ENCODE results near the gene IPCEF1.

The IPCEF1 gene

DNA sequence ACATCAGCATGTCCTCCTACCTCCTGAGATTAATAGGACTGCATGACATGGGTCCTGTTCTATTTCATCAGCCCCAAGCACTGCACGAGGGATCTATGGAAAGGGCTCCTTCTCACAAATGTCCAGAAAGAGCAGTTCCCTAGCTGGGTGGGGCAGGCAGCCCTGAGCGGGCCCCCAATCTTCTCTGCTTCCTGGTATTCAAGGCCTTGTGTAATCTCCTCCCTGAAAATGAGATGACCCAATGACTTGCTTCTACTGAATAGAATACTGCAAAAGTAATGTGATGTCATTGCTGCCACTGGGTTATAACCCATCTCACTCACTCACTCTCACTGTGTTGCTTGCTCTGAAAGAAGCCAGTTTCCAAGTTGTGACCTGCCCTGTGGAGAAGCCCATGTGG lies 191.1 kb downstream of the IPCEF1 start:
- Histone ChIP-seq H3K9ac (ENCODE audit: insufficient read length) (no peak overlapping the region), H3K36me3 (ENCODE audit: insufficient read depth, low read length) (no peaks in the 10 kb centered on the region), H3K27ac (no peak overlapping the region), H3K4me3 (no peak overlapping the region), H3K9me3 (ENCODE audit: low read depth, low read length) (no peaks in the 10 kb centered on the region)
- no peak for TF ChIP-seq FOXP2 (optimal IDR thresholded peaks at IDR 0.05; ENCODE audit: control extremely low read depth, extremely low read length, insufficient read depth)
- TF ChIP-seq EZH2 (IDR thresholded peaks at IDR 0.05) = no peak
- TF ChIP-seq POLR2AphosphoS5 (IDR thresholded peaks at IDR 0.05; ENCODE audit: borderline replicate concordance, low read depth, low read length) = no peak
- no peak for DNase-seq (ENCODE audit: low read depth, low spot score)

- H3K9me3 ChIP-seq (ENCODE audit: low read depth, low read length) = no peaks in the 10 kb centered on the region
- H3K36me3 ChIP-seq (ENCODE audit: insufficient read depth, low read length) = no peaks in the 10 kb centered on the region
- DNase-seq (ENCODE audit: low read depth, low spot score) = no peak
- no peak overlapping the region for H3K4me3 ChIP-seq
- TF ChIP-seq FOXP2 (optimal IDR thresholded peaks at IDR 0.05; ENCODE audit: control extremely low read depth, extremely low read length, insufficient read depth) (no peak), EZH2 (IDR thresholded peaks at IDR 0.05) (no peak), POLR2AphosphoS5 (IDR thresholded peaks at IDR 0.05; ENCODE audit: borderline replicate concordance, low read depth, low read length) (no peak)
- no peak overlapping the region for H3K9ac ChIP-seq (ENCODE audit: insufficient read length)
- no peak overlapping the region for H3K27ac ChIP-seq
Observed at GRCh38 chr6:154164397-154164796, 192.2 kb downstream of the IPCEF1 start.

DNA sequence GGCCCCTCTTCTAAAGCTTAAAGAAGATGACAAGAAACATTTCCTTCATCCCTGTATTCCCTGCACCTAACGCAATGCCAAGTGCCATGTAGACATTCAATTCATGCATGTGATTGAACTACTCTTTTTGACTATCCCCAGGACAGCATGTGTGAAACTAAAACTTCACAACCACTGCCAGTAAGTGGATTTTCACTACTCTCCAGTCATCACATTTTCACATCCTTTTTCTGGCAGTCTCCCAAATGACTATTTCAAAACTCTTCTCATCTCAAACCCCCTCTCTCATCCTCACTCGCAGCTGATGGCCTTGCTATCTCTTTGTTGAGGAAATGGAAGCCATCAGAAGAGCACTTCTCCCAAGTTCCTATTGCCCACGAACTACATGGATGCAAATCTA lies 194.9 kb downstream of the IPCEF1 start:
- no peaks in the 10 kb centered on the region for H3K9me3 ChIP-seq (ENCODE audit: low read depth, low read length)
- H3K36me3 ChIP-seq (ENCODE audit: insufficient read depth, low read length) = no peaks in the 10 kb centered on the region
- H3K4me3 ChIP-seq = no peak overlapping the region
- no peak overlapping the region for H3K27ac ChIP-seq
- H3K9ac ChIP-seq (ENCODE audit: insufficient read length) = no peak overlapping the region
- DNase-seq (ENCODE audit: low read depth, low spot score) = no peak
- TF ChIP-seq EZH2 (IDR thresholded peaks at IDR 0.05) (no peak), FOXP2 (optimal IDR thresholded peaks at IDR 0.05; ENCODE audit: control extremely low read depth, extremely low read length, insufficient read depth) (no peak), POLR2AphosphoS5 (IDR thresholded peaks at IDR 0.05; ENCODE audit: borderline replicate concordance, low read depth, low read length) (no peak)

DNA sequence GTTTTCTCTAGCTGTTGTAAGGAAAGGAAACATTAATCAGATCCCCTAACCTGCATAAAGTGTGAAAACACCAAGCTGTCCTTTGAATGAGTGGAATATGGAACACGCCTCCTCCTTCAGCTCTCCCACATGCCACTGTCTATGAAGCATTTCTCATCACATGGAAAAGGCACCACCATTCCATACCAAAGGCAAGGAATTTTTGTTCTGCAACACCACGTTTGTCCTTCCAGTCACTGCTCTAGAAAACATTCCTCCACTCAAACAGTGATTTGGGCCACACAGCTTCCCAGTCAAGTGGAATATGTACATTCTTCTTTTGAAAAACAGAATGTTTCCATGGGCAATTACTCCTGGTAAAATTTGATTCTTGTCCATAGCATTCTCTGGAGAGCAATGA lies 197.5 kb downstream of the IPCEF1 start:
- Histone ChIP-seq H3K27ac (no peak overlapping the region), H3K36me3 (ENCODE audit: insufficient read depth, low read length) (no peaks in the 10 kb centered on the region), H3K4me3 (no peak overlapping the region), H3K9me3 (ENCODE audit: low read depth, low read length) (no peaks in the 10 kb centered on the region), H3K9ac (ENCODE audit: insufficient read length) (no peak overlapping the region)
- no peak for DNase-seq (ENCODE audit: low read depth, low spot score)
- TF ChIP-seq EZH2 (IDR thresholded peaks at IDR 0.05) (no peak), POLR2AphosphoS5 (IDR thresholded peaks at IDR 0.05; ENCODE audit: borderline replicate concordance, low read depth, low read length) (no peak), FOXP2 (optimal IDR thresholded peaks at IDR 0.05; ENCODE audit: control extremely low read depth, extremely low read length, insufficient read depth) (no peak)

DNA sequence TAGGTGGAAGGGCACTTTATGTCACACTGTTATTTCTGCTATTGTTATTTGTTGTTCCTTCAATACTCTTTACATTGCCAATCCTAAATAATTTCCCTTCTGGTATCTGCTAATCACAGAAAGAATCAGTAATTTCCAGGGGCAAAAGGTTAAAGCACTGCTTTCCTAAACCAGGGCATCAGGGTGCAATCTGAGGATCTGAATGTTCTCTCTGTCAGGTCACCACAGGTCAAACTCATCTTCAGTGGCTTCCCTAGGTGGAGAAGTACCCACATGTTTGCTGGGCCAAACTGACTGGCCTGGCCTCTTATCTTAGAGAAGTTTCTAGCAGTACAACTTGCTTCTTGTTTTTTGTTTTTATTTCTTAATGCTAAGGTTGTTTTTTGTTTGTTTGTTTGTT lies 198.9 kb downstream of the IPCEF1 start:
- Histone ChIP-seq H3K4me3 (no peak overlapping the region), H3K36me3 (ENCODE audit: insufficient read depth, low read length) (no peaks in the 10 kb centered on the region), H3K27ac (no peak overlapping the region), H3K9ac (ENCODE audit: insufficient read length) (no peak overlapping the region), H3K9me3 (ENCODE audit: low read depth, low read length) (no peaks in the 10 kb centered on the region)
- no peak for TF ChIP-seq FOXP2 (optimal IDR thresholded peaks at IDR 0.05; ENCODE audit: control extremely low read depth, extremely low read length, insufficient read depth)
- TF ChIP-seq POLR2AphosphoS5 (IDR thresholded peaks at IDR 0.05; ENCODE audit: borderline replicate concordance, low read depth, low read length) = no peak
- no peak for TF ChIP-seq EZH2 (IDR thresholded peaks at IDR 0.05)
- no peak for DNase-seq (ENCODE audit: low read depth, low spot score)

DNA sequence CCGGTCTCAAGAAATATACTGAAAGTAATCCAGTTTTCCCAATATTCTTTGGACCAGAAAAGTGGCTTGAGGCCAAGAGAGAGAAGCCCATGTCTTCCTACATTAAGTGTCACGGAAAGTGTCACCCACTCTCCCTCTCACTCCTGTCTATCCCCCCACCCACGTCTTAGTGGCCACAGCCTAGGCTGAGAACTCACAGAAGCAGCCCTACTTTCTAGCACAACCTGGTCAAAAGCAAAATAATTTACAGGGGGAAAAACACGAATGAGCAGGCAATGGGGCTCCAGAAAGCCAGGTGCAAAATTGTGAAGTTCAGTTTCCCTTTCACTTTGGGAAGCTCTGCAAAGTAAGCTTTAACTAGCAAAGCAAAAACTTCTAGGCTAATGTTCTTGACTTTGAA lies 199.5 kb downstream of the IPCEF1 start:
- H3K9ac ChIP-seq (ENCODE audit: insufficient read length) = no peak overlapping the region
- H3K4me3 ChIP-seq = no peak overlapping the region
- no peak for DNase-seq (ENCODE audit: low read depth, low spot score)
- H3K9me3 ChIP-seq (ENCODE audit: low read depth, low read length) = no peaks in the 10 kb centered on the region
- TF ChIP-seq POLR2AphosphoS5 (IDR thresholded peaks at IDR 0.05; ENCODE audit: borderline replicate concordance, low read depth, low read length) (no peak), FOXP2 (optimal IDR thresholded peaks at IDR 0.05; ENCODE audit: control extremely low read depth, extremely low read length, insufficient read depth) (no peak), EZH2 (IDR thresholded peaks at IDR 0.05) (no peak)
- H3K27ac ChIP-seq = no peak overlapping the region
- H3K36me3 ChIP-seq (ENCODE audit: insufficient read depth, low read length) = no peaks in the 10 kb centered on the region

- TF ChIP-seq POLR2AphosphoS5 (IDR thresholded peaks at IDR 0.05; ENCODE audit: borderline replicate concordance, low read depth, low read length) = no peak
- no peak for TF ChIP-seq FOXP2 (optimal IDR thresholded peaks at IDR 0.05; ENCODE audit: control extremely low read depth, extremely low read length, insufficient read depth)
- no peak for TF ChIP-seq EZH2 (IDR thresholded peaks at IDR 0.05)
- H3K9ac ChIP-seq (ENCODE audit: insufficient read length) = no peak overlapping the region
- no peak for DNase-seq (ENCODE audit: low read depth, low spot score)
Observed at GRCh38 chr6:154156135-154156896, 200.3 kb downstream of the IPCEF1 start.

GRCh38 chr6:154154389-154154967 lies 202.1 kb downstream of the IPCEF1 start:
- Histone ChIP-seq H3K9ac (ENCODE audit: insufficient read length) (peak overlapping the region; percentile 25), H3K27ac (no peak overlapping the region), H3K4me3 (no peak overlapping the region), H3K9me3 (ENCODE audit: low read depth, low read length) (no peaks in the 10 kb centered on the region), H3K36me3 (ENCODE audit: insufficient read depth, low read length) (no peaks in the 10 kb centered on the region)
- TF ChIP-seq EZH2 (IDR thresholded peaks at IDR 0.05) (no peak), FOXP2 (optimal IDR thresholded peaks at IDR 0.05; ENCODE audit: control extremely low read depth, extremely low read length, insufficient read depth) (no peak), POLR2AphosphoS5 (IDR thresholded peaks at IDR 0.05; ENCODE audit: borderline replicate concordance, low read depth, low read length) (no peak)
- peak; percentile 62 for DNase-seq (ENCODE audit: low read depth, low spot score)

More at GRCh38 chr6:154156135-154156896, 200.3 kb downstream of the IPCEF1 start:
- Histone ChIP-seq H3K36me3 (ENCODE audit: insufficient read depth, low read length) (no peaks in the 10 kb centered on the region), H3K9me3 (ENCODE audit: low read depth, low read length) (no peaks in the 10 kb centered on the region), H3K27ac (no peak overlapping the region), H3K4me3 (no peak overlapping the region)

Measured in SK-N-MC (cell line).